ENCODE results near the gene ZNF136.

ZNF136 gene

GRCh38 chr19:12162882-12163806 is at the start of gene ZNF136:
Gene ZNF136 (plus strand): TSS chr19:12163096. CDS start chr19:12163204, 108 bp downstream.
- peak; percentile 87 for DNase-seq (ENCODE audit: low read depth)

GRCh38 chr19:12113121-12113520 is 49.8 kb upstream of the ZNF136 start:
- DNase-seq (ENCODE audit: low read depth) = no peak

GRCh38 chr19:12117201-12117970 is 45.5 kb upstream of the ZNF136 start:
- DNase-seq (ENCODE audit: low read depth) = no peak

- DNase-seq (ENCODE audit: low read depth) = no peak
Measured at GRCh38 chr19:12126707-12127106, 36.2 kb upstream of the ZNF136 start.

- DNase-seq (ENCODE audit: low read depth) = no peak
Measured at GRCh38 chr19:12133069-12133468, 29.8 kb upstream of the ZNF136 start.

GRCh38 chr19:12137221-12137940 is 25.5 kb upstream of the ZNF136 start:
- no peak for DNase-seq (ENCODE audit: low read depth)

- DNase-seq (ENCODE audit: low read depth) = no peak
Measured at GRCh38 chr19:12139269-12139668, 23.6 kb upstream of the ZNF136 start.

GRCh38 chr19:12139885-12140544 is 22.9 kb upstream of the ZNF136 start, which contains the start of gene ZNF20:
Gene ZNF20 (minus strand): TSS chr19:12140350. CDS start chr19:12140182, 168 bp downstream.
- peak; percentile 72 for DNase-seq (ENCODE audit: low read depth)

GRCh38 chr19:12140545-12141404 is 22.1 kb upstream of the ZNF136 start:
- DNase-seq (ENCODE audit: low read depth) = peak; percentile 57

GRCh38 chr19:12141405-12141736 is 21.5 kb upstream of the ZNF136 start:
- DNase-seq (ENCODE audit: low read depth) = no peak

GRCh38 chr19:12145348-12145747 is 17.5 kb upstream of the ZNF136 start:
- DNase-seq (ENCODE audit: low read depth) = no peak

- no peak for DNase-seq (ENCODE audit: low read depth)
Measured at GRCh38 chr19:12155324-12155860, 7.5 kb upstream of the ZNF136 start.

GRCh38 chr19:12156223-12157058 is 6.5 kb upstream of the ZNF136 start, which contains the start of gene ZNF625:
Gene ZNF625 (minus strand): TSS chr19:12156734. CDS start chr19:12156558, 176 bp downstream.
- DNase-seq (ENCODE audit: low read depth) = no peak

GRCh38 chr19:12159773-12160414 is 3.0 kb upstream of the ZNF136 start:
- no peak for DNase-seq (ENCODE audit: low read depth)

GRCh38 chr19:12162513-12162881 is 399 bp upstream of the ZNF136 start:
- no peak for DNase-seq (ENCODE audit: low read depth)

GRCh38 chr19:12163826-12164225 is 930 bp downstream of the ZNF136 start:
- no peak for DNase-seq (ENCODE audit: low read depth)

GRCh38 chr19:12166626-12167025 is 3.7 kb downstream of the ZNF136 start:
- no peak for DNase-seq (ENCODE audit: low read depth)

GRCh38 chr19:12180377-12180776 is 17.5 kb downstream of the ZNF136 start:
- no peak for DNase-seq (ENCODE audit: low read depth)

- DNase-seq (ENCODE audit: low read depth) = no peak
Measured at GRCh38 chr19:12187625-12188024, 24.7 kb downstream of the ZNF136 start.

Measured in T-helper 22 cell (primary cell).